HG02759 (cell line): ENCODE results near the gene DTD1.

Experiments
- ATAC-seq: cut with Tn5 transposase; IDR thresholded peaks from one replicate; pipeline ENCODE4 v1.9.1; 2021; ENCODE audit warnings: mild to moderate bottlenecking, moderate library complexity; ENCODE audit not compliant: unreplicated experiment

Gene DTD1

GRCh38 chr20:18657575-18657974 is 69.7 kb downstream of the DTD1 start:
- no peak for ATAC-seq

- peak; percentile 72 for ATAC-seq
Observed at GRCh38 chr20:18662279-18663040, 74.6 kb downstream of the DTD1 start.

GRCh38 chr20:18663932-18664331 is 76.1 kb downstream of the DTD1 start:
- no peak for ATAC-seq

DNA sequence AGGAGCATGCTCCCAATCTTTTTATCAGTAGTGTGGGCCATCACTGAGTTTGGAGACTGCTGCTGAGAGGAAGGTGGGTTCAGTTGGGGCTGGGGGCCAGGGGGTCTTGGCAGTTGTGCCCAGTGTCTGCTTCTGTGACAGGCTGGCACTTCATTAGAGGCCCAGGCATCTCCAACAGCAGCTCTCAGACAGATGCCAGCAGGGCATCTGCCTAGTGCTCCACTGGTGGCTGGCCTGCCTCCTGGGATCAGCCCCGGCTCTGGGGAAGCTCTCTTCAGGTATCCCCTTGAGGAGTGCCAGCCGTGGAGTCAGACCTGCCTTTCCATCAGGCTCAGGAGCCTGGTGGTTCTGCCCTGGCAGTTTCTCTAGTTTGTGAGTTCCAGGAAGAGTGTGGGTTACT is 77.3 kb downstream of the DTD1 start:
- ATAC-seq = no peak

GRCh38 chr20:18666803-18667415 is 79.1 kb downstream of the DTD1 start:
- ATAC-seq = no peak

DNA sequence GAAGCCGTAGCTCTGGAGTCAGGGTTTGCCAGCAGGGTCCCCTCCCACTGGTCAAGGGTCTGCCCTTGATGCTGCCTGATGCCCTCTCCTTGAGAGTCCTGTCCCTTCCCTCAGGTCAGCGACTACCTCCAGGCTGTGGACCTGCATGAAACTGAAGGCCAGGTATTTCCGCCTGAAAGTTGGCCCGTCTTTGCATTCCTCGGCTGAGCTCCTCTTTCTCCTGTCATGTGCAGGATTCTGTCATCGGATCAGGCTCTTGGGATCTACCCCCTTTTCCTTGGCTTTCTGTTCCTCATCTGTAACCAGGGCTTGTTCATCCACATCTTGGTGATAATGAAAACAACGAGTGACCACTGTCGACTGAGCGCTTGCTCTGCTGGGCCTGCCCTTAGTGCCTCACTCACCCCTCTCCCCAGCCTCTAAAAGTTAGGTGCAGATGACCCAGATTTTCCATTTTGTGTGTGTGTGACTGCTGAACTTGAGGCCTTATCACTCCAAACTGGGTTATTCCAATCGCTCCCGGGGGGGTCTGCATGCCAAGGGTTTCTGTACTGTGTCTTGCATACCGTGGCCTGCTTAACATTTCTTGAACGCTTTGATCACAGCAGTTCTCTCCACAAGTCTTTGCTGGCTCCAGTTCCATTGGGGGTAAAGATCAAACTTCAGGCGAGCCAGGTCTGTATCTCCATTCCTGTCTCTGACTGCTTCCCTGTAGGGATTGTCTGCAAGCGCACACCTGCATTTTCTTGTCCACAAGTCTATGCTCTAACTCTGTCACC is 81.6 kb downstream of the DTD1 start:
- ATAC-seq = no peak

GRCh38 chr20:18671203-18671710 is 83.4 kb downstream of the DTD1 start:
- no peak for ATAC-seq

DNA sequence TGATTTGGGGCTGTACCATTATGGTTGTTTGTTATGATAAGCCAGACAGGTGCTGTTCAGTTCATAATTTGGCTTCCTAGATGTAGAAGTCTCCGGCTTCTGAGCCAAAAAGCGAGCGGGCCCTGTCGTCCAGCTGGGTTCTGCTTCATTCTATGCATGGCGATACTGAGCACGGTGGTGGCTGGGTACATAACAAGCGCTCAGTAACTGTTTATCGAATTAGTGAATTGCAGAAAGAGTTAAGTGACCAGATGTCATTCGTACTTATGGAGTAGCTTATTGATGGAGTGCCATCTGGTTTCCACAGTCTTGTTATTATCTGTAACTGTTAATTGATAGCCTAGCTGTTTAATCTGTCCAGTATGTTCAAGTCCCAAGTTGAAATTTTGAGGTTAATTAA is 85.0 kb downstream of the DTD1 start:
- no peak for ATAC-seq

DNA sequence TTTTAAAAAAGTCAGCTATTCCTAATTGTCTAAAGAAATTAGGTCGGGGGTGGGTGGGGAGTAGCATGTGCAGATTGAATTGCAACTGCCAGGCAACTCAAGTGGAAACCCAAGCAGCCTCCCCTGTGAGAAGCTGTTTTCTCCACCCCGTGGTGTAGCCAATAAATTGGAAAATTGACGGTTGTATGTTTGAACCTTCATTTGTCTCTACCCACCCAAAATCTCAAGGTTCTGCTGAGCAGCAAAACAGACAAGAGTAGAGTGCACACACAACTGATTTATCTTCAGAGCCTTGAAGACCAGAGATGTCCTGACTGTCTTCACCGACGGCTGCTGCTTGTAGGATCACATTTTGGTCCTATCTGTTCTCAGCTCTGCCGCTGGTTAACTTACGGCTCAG is 88.5 kb downstream of the DTD1 start:
- ATAC-seq = no peak

- ATAC-seq = no peak
Observed at GRCh38 chr20:18677126-18677525, 89.3 kb downstream of the DTD1 start.

DNA sequence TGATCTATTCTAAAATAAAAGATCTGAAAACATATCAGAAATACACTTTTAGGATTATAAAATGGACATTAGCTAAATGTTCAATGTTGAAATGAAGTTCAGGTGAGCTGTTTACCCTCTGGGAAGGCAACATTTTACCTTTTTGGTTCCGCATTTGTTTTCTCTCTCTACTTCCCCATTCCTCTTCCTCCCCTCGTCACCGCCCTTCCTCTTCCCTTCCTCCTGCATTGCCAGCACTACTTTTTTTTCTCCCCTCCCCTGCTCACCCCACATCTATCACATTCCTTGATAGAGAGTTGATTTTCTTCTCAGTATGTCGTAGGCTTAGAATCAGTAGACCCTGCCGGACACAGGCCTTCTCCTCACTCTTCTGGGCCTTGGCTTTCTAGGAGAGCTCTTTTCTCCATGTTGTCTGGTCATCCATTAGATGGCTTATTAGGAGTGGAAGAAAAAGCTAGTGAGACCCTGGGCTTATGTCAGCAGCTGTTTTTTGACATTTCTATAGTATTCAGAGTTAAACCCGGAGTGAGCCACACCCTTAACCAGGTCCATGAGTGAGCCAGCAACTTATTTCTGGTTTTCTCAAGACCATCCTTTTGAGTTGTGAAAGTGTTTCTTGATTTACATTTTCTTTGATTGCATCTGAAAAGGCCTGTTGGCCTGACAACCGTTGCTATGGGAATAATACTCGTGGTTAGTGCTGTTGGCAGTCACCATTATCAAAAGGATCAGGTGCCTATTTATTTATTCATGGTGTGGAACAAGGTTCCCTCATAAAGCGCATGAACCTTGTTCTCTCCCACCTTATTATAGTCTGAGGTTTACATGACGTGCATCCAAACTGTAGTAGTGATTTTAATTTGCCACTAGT is 90.9 kb downstream of the DTD1 start:
- no peak for ATAC-seq

- no peak for ATAC-seq
Observed at GRCh38 chr20:18683839-18684238, 96.0 kb downstream of the DTD1 start.

DNA sequence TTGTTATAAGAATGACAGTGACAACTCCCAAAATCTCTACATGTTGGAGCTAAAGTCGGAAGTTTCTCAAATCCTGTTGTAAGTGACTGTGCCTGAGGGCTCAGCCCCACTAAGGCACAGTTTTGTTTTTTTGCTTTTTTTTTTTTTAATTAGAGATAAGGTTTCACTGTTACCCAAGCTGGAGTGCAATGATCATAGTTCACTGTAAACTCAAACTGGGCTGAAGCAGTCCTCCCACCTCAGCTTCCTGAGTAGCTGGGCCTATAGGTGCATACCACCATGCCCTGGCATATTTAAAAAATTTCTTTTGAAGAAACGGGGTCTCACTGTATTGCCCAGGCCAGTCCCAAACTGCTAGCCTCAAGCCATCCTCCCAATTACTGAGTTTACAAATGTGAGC is 96.9 kb downstream of the DTD1 start:
- no peak for ATAC-seq

DNA sequence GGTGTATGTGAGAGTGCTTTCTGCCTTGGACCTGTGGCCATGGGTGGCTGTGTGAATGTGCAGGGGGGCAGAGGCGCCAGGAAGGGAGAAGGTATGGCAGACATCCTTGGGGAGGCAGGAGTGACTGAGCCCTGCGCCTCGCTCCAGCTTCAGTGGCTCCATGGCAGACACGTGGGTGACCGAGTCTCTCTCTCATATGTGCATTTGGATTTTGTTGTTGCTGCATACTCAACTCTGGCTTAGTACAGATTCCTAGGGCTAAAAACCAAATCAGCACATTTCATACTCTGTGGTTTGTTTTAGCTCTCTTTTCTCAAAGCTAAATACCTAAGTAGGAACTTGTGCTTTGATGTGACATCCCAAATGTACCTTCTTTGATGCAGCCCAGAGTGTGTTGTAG is 97.6 kb downstream of the DTD1 start:
- no peak for ATAC-seq

DNA sequence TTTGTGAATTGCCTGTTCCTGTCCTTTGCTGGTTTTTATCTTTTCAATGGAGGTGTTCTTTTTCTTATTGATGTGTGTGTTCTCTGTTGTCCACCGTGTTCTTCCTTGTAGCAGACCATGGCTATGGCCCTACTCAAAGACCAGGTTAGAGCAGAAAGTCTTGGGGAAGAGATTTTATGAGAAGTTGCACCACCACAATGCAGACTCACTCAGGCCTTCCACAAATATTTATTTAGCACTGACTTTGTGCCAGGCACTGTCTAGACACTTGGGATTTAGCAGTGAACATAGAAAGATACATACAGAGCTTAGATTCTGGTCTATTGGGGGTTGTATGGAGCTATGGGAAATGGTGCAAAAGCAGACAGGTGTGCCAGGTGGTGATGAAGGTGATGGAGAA is 98.8 kb downstream of the DTD1 start:
- ATAC-seq = no peak

GRCh38 chr20:18688676-18689075 is 100.8 kb downstream of the DTD1 start:
- ATAC-seq = no peak

- no peak for ATAC-seq
Observed at GRCh38 chr20:18689557-18689956, 101.7 kb downstream of the DTD1 start.

DNA sequence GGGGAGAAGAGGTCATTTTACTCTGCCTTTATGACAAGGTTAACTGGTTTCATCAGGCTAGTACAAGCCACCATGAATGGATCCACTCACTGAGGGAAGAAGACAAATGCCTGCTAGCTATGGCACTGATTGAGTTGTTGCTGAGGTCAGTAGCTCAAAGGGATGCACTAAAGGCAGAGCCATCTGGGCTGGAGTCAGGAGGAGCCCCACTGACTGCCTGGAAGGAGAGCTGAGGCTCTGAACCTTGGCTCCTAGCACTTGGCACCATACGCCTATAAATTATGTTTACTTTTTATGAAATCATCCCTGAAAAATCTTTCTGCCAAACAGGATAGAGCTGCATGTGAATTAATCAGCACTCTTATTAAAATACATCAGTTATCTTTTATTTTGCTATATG is 104.6 kb downstream of the DTD1 start:
- ATAC-seq = no peak

DNA sequence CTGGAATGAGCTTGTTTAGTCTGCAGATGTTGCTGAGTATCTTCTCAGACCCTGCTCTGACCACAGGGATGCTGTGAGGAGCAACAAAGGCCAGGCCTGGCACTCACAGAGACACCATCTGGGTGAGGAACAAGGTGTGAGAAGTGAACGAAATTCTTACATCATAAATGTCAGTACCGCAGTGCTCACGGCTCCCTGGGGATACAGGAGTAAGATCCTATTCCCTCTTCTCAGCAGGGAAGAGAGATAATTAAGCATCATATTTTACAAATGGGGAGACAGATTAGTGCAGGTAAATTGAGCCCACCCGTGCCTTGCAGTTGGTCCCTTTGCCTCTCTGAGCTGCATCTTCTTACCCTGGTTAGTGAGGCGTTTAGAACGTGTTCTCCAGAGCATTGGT is 106.2 kb downstream of the DTD1 start:
- ATAC-seq = no peak

DNA sequence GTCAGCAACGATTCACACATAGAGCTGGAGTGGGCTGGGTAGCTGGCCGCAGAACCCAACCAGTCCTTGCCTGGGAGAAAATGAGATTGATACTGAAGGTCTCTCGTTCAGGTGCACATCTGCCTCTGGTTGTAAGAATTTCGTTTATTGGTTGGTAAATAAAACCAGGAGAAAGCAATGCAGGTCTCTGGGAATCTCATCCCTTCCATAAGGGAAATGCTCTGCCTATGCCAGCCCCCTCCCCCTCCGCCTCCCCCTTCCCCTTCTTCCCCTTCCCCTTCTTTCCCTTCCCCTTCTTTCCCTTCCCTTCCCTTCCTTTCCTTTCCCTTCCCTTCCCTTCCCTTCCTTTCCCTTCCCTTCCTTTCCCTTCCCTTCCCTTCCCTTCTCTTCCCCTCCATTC is 107.3 kb downstream of the DTD1 start:
- no peak for ATAC-seq
